HG02884 (cell line): ENCODE measurements around the gene ZNF878.

ENCODE experiments used
- ATAC-seq: cut with Tn5 transposase; IDR thresholded peaks from one replicate; pipeline ENCODE4 v1.9.1; 2021; ENCODE audit warnings: mild to moderate bottlenecking, moderate library complexity; ENCODE audit not compliant: unreplicated experiment

Gene ZNF878

DNA sequence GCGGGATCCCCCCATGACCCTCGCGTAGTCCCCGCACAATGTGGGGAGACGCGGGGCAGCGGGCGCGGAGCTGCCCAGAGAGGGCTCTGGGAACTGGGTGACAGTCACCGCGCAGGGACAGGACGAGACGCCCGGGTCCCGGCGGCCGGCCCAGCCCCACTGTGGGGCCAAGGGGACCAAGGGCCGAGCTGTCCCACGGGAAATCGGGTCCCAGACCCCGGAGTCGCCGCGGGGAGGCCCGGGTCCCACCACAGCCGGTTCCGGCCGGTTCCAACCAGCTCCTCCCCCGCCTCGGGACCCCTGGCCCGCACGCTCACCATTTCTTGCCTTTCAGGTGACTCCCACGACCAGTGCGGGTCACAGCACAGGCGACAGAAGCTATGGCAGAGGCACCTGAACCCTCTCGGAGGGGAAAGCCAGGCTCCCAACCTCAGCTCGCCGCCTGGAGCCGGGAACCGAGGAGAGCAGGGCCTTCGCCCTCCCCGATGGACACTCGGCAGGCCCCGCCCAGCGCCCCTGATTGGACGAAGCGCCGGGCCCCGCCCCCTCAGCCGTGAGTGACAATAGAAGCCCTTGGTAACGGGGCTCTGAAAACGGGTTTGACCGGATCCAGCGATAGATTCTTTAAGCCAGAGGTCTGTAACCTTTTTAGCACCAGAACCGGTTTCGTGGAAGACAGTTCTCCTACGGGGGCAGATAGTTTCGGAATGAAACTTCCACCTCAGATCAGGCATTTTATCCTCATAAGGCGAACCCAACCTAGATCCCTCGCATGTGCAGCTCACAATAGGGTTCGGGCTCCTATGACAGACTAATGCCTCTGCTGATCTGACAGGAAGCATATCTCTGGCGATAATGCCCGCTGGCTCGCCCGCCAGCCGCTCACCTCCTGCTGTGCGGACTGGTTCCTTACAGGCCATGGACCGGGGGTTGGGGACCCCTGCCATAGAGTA is 17.3 kb downstream of the ZNF878 start, which contains the start of gene ZNF433:
TSS of gene ZNF433 (minus strand) at position 460 of the 953 bp plus-strand sequence. CDS start at position 320, 140 bp downstream.
- no peak for ATAC-seq

DNA sequence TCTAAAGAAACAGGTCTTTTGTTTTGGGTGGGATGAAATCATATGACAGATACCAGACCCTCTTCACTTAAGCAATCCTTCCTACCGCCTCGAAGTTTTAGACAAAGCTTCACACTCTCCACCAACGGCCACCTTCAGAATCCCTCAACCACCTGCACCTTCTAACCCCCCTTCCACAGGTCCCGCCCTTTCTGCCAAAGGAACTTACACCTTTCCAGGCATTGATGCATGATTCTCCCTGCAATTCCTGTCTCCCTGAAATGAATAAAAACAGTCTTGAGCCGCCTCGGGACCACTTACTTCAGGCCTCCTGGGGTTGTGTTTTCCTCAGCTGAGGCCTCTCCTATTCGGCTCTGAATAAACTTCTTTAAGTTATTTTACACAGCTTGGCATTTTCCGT is 18.1 kb downstream of the ZNF878 start:
- ATAC-seq: no peak

DNA sequence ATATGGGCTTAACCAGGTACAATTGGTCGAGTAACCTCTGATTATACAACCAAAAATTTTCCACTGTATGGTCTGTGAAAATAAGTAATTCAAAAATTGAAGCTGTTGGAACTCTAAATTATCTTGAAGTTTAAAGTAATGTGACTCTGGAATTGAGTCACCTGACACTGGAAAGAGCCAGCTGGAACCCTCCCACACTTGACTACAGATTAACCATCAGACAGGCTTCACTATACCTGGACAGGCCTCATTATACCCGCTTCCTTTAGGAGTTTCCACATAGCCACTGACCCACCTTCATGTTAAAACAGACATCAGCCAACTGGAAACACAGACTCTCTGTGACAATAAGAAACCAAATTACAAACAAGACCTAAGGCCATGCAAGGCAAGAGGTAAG is 18.6 kb downstream of the ZNF878 start:
- no peak for ATAC-seq

DNA sequence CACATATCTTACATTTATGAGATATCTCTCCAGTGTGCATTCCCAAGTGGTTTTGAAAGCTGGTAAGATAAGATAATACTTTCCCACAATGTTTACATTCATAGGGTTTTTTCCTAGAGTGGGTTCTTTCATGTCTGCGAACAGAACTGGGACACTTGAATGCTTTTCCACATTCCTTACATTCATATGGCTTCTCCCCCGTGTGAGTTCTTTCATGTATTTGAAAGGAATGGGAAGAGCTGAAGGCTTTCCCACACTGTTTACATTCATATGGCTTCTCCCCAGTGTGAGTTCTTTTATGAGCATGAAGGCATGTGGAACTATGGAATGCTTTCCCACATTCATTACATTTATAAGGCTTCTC is 37.0 kb downstream of the ZNF878 start:
- no peak for ATAC-seq

DNA sequence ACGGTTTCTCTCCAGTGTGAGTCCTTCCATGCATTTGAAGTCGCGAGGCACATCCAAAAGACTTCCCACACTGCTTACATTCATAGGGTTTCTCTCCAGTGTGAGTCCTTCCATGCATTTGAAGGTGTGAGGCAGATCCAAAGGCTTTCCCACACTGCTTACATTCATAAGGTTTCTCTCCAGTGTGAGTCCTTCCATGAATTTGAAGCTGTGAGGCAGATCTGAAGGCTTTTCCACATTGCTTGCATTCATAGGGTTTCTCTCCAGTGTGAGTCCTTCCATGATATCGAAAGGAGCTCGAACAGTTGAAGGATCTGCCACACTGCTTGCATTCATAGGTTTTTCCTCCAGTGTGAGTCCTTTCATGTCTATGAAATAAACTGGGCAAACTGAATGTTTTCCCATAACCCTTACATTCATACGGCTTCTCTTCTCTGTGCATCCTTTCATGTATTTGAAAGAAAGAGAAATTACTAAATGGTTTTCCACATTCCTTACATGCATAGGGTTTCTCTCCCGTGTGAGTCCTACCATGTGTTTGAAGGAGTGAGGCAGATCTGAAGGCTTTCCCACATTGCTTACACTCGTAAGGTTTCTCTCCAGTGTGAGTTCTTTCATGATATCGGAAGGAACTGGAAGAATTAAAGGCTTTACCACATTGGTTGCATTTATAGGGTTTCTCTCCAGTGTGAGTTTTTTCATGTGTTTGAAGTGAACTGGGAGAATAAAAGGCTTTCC is 37.6 kb downstream of the ZNF878 start:
- ATAC-seq: no peak

DNA sequence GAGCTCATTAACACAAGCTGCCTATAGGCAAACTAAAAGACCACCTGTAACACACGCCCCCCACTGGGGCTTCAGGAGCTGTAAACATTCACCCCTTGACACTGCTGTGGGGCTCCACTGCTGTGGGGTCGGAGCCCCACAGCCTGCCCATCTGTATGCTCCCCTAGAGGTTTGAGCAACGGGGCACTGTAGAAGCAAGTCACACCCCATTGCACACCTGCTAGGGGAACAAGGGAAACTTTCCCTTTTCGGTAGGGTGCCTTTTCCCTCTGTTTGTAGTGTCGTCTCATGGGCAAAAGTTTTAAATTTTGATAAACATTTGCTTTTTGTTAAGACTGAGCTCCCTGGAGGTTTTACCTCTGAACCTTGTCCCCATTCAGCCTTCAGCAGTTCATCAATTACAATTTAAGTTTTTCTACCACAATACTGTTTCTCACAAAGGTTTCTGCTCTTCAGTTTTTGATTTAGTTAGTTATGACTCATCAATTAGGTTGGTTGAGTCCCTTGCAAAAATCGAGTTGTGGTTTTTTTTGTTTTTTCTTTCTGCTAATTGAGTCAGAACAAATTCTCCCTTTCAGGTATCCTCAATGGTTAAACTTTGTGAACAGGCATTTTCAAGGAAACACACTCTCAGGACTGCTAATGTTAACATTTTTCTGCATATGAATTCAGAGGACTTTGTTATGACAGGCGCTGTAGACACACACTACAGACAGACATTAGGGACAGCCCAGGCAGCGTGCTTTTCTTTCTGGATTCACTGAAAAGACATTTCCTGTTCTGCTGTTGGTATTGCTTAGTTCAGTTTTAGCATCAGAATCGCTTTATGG is 52.4 kb downstream of the ZNF878 start:
- no peak for ATAC-seq

DNA sequence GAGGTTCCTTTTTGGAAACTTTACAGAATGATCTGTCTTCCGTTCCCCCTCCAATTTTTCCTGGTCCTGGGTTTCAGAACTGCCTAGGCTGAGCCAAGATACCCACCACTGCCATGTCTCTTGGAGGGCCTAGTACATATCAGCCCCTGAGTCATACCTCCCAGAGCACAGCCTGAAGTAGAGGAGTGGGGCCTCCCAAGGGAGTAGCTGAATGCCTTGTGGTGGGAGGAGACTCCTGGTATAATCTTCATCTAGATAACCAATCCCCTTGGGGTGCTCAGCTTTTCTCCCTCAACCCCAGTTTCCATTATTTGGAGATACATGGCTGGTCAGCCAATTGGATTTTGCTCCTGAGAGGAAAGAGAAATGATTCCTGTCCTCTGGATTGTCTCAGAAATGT is 57.6 kb downstream of the ZNF878 start:
- ATAC-seq: no peak
